Measurements from ENCODE around the gene TEX264. TPM values are rescaled to one million over a fixed set of nuclear protein-coding genes. Genes with fewer than 3 reads are reported as not detected.

Gene TEX264
- total RNA-seq, 1 experiment from 2014 or later: 44.3 TPM

DNA sequence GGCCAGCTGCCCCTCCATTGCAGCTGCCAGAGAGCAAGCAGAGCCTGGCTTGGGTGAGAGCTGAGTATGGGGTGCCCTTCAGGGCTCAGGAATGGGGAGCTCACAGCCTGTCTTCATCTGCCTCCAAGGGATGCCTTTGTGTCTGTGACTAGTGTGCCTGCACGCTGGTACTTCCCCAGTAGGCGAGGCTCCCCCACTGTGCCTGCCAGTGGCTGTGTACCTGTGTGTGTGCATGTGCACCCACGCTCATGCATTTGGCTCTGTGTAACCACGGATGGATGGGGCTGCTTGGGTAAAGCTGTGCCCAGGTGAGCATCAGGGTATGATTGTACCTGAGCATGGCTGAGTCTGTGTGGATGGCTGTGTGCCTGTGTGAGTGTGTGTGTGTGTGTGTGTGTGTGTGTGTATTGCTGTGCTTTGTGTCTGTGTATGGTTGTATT, 33.5 kb downstream of the TEX264 start:
- ChIA-PET CTCF (no interaction called here), POLR2A (ENCODE audit: unreplicated experiment) (no interaction called here)
- Histone ChIP-seq H3K4me1 (replicated peaks; ENCODE audit: insufficient read depth) (no peaks in the 10 kb centered on the region), H3K79me2 (ENCODE audit: low read depth) (no peaks in the 10 kb centered on the region), H3K27me3 (ENCODE audit: insufficient read depth, low read depth) (no peaks in the 10 kb centered on the region), H3K36me3 (ENCODE audit: low read depth) (no peaks in the 10 kb centered on the region), H3K4me2 (no peak overlapping the region), H4K20me1 (ENCODE audit: insufficient read depth) (no peaks in the 10 kb centered on the region), H3F3A (ENCODE audit: insufficient read depth, low read depth) (no peaks in the 10 kb centered on the region), H3K9me2 (ENCODE audit: insufficient read depth) (no peaks in the 10 kb centered on the region), H2AFZ (no peak overlapping the region), H3K4me3 (no peak overlapping the region), H3K27ac (no peak overlapping the region), H3K9me3 (ENCODE audit: insufficient read depth, low read depth) (no peaks in the 10 kb centered on the region)
- DNase-seq: no peak
- no peak for TF ChIP-seq EZH2 (IDR thresholded peaks at IDR 0.05; ENCODE audit: low read depth)
- TF ChIP-seq, protein P1, sequence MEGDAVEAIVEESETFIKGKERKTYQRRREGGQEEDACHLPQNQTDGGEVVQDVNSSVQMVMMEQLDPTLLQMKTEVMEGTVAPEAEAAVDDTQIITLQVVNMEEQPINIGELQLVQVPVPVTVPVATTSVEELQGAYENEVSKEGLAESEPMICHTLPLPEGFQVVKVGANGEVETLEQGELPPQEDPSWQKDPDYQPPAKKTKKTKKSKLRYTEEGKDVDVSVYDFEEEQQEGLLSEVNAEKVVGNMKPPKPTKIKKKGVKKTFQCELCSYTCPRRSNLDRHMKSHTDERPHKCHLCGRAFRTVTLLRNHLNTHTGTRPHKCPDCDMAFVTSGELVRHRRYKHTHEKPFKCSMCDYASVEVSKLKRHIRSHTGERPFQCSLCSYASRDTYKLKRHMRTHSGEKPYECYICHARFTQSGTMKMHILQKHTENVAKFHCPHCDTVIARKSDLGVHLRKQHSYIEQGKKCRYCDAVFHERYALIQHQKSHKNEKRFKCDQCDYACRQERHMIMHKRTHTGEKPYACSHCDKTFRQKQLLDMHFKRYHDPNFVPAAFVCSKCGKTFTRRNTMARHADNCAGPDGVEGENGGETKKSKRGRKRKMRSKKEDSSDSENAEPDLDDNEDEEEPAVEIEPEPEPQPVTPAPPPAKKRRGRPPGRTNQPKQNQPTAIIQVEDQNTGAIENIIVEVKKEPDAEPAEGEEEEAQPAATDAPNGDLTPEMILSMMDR (conservative IDR thresholded peaks at IDR 0.05): no peak
- intact Hi-C loops (cut with micrococcal nuclease; ENCODE audit: unreplicated experiment): no loop called here
- BruUV-seq (replicated peaks): no TSS peak

DNA sequence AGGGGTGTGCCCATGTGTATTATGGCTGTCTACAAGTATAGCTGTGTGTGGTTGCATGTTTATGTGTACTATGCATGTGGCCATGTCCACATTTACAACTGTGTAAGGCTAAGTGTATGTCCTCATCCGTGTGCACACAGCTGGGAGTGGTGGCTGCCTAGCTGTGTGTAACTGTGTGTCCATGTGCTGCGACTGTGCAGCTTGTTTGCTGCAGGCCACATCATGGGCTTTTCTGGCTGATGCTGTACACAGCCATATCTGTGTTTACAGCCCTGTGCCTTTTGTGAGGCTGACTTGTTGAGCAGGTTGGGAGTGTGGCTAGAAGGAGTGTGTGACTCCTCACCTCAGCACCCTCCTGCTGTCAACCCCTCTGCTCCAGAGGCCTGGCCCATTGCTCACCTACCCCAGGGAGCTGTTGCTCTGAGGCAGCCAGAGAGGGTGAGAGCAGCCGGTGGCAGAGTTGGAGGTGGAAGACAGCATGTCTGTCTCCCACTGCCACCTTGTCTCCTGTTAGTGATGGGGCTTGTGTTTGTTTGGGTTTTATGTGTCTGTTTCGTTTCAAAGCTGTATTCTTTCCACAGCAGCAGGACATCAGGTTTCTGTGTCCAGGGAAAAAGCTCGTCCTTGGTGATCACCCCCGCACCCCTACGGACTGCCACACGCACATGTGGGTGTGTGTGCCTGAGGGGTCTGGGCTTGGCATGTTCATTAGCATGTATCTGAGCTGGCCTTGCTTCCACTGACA, 34.4 kb downstream of the TEX264 start:
- no peaks in the 10 kb centered on the region for H3K27me3 ChIP-seq (ENCODE audit: insufficient read depth, low read depth)
- no peak overlapping the region for H3K27ac ChIP-seq
- no peaks in the 10 kb centered on the region for H3K79me2 ChIP-seq (ENCODE audit: low read depth)
- H3K4me2 ChIP-seq: no peak overlapping the region
- intact Hi-C loops (cut with micrococcal nuclease; ENCODE audit: unreplicated experiment): no loop called here
- no peaks in the 10 kb centered on the region for H3K36me3 ChIP-seq (ENCODE audit: low read depth)
- H3K9me3 ChIP-seq (ENCODE audit: insufficient read depth, low read depth): no peaks in the 10 kb centered on the region
- H2AFZ ChIP-seq: no peak overlapping the region
- BruUV-seq (replicated peaks): no TSS peak
- H3K4me3 ChIP-seq: no peak overlapping the region
- H3K4me1 ChIP-seq (replicated peaks; ENCODE audit: insufficient read depth): no peaks in the 10 kb centered on the region
- no peaks in the 10 kb centered on the region for H3F3A ChIP-seq (ENCODE audit: insufficient read depth, low read depth)
- POLR2A ChIA-PET (ENCODE audit: unreplicated experiment): interaction anchor here (0.7 kb wide), 1 partner anchor 138 kb away, joined by 3 read pairs; no protein-coding TSS in a partner anchor
- no peak for TF ChIP-seq EZH2 (IDR thresholded peaks at IDR 0.05; ENCODE audit: low read depth)
- TF ChIP-seq, protein P1 (conservative IDR thresholded peaks at IDR 0.05): no peak
- H4K20me1 ChIP-seq (ENCODE audit: insufficient read depth): no peaks in the 10 kb centered on the region
- DNase-seq: no peak
- CTCF ChIA-PET: no interaction called here
- no peaks in the 10 kb centered on the region for H3K9me2 ChIP-seq (ENCODE audit: insufficient read depth)

- H3K27me3 ChIP-seq (ENCODE audit: insufficient read depth, low read depth): no peaks in the 10 kb centered on the region
Observed at GRCh38 chr3:51706021-51706485, 35.0 kb downstream of the TEX264 start.

More at GRCh38 chr3:51706021-51706485, 35.0 kb downstream of the TEX264 start:
- ChIA-PET CTCF (no interaction called here), POLR2A (ENCODE audit: unreplicated experiment) (no interaction called here)
- Histone ChIP-seq H4K20me1 (ENCODE audit: insufficient read depth) (no peaks in the 10 kb centered on the region), H3K36me3 (ENCODE audit: low read depth) (no peaks in the 10 kb centered on the region), H3K9me3 (ENCODE audit: insufficient read depth, low read depth) (no peaks in the 10 kb centered on the region), H2AFZ (no peak overlapping the region), H3K9me2 (ENCODE audit: insufficient read depth) (no peaks in the 10 kb centered on the region), H3K27ac (no peak overlapping the region), H3K4me3 (no peak overlapping the region), H3K79me2 (ENCODE audit: low read depth) (no peaks in the 10 kb centered on the region), H3K4me1 (replicated peaks; ENCODE audit: insufficient read depth) (no peaks in the 10 kb centered on the region), H3K4me2 (no peak overlapping the region), H3F3A (ENCODE audit: insufficient read depth, low read depth) (no peaks in the 10 kb centered on the region)
- TF ChIP-seq, protein P1 (conservative IDR thresholded peaks at IDR 0.05): no peak
- intact Hi-C loops (cut with micrococcal nuclease; ENCODE audit: unreplicated experiment): no loop called here
- no peak for DNase-seq
- BruUV-seq (replicated peaks): no TSS peak

Data from PC-9 (cell line).